ENCODE results near the gene ADAMTSL3.

Gene ADAMTSL3

GRCh38 chr15:83818591-83818990 lies 164.7 kb downstream of the ADAMTSL3 start:
- no peak for DNase-seq (ENCODE audit: low read depth)

- no peak for DNase-seq (ENCODE audit: low read depth)
Measured at GRCh38 chr15:83830381-83830780, 176.5 kb downstream of the ADAMTSL3 start.

- no peak for DNase-seq (ENCODE audit: low read depth)
Measured at GRCh38 chr15:83833569-83833968, 179.6 kb downstream of the ADAMTSL3 start.

GRCh38 chr15:83835479-83835878 lies 181.6 kb downstream of the ADAMTSL3 start:
- no peak for DNase-seq (ENCODE audit: low read depth)

GRCh38 chr15:83837945-83838571 lies 184.1 kb downstream of the ADAMTSL3 start:
- no peak for DNase-seq (ENCODE audit: low read depth)

GRCh38 chr15:83838763-83839162 lies 184.8 kb downstream of the ADAMTSL3 start:
- DNase-seq (ENCODE audit: low read depth): no peak

- no peak for DNase-seq (ENCODE audit: low read depth)
Measured at GRCh38 chr15:83842281-83842680, 188.4 kb downstream of the ADAMTSL3 start.

- no peak for DNase-seq (ENCODE audit: low read depth)
Measured at GRCh38 chr15:83843471-83843871, 189.5 kb downstream of the ADAMTSL3 start.

- DNase-seq (ENCODE audit: low read depth): no peak
Measured at GRCh38 chr15:83844742-83845141, 190.8 kb downstream of the ADAMTSL3 start.

- peak; percentile 20 for DNase-seq (ENCODE audit: low read depth)
Measured at GRCh38 chr15:83845230-83845629, 191.3 kb downstream of the ADAMTSL3 start.

GRCh38 chr15:83846847-83847246 lies 192.9 kb downstream of the ADAMTSL3 start:
- peak; percentile 2 for DNase-seq (ENCODE audit: low read depth)

GRCh38 chr15:83848315-83849050 lies 194.6 kb downstream of the ADAMTSL3 start:
- DNase-seq (ENCODE audit: low read depth): peak; percentile 49

GRCh38 chr15:83850015-83850414 lies 196.1 kb downstream of the ADAMTSL3 start:
- DNase-seq (ENCODE audit: low read depth): no peak

- DNase-seq (ENCODE audit: low read depth): no peak
Measured at GRCh38 chr15:83850501-83851245, 196.8 kb downstream of the ADAMTSL3 start.

- DNase-seq (ENCODE audit: low read depth): no peak
Measured at GRCh38 chr15:83853232-83853631, 199.3 kb downstream of the ADAMTSL3 start.

- DNase-seq (ENCODE audit: low read depth): no peak
Measured at GRCh38 chr15:83854321-83854720, 200.4 kb downstream of the ADAMTSL3 start.

- no peak for DNase-seq (ENCODE audit: low read depth)
Measured at GRCh38 chr15:83854950-83855707, 201.2 kb downstream of the ADAMTSL3 start.

GRCh38 chr15:83855956-83856355 lies 202.0 kb downstream of the ADAMTSL3 start:
- DNase-seq (ENCODE audit: low read depth): no peak

GRCh38 chr15:83858820-83859505 lies 205.0 kb downstream of the ADAMTSL3 start:
- DNase-seq (ENCODE audit: low read depth): no peak

GRCh38 chr15:83866692-83867091 lies 212.8 kb downstream of the ADAMTSL3 start:
- no peak for DNase-seq (ENCODE audit: low read depth)

GRCh38 chr15:83869341-83869740 lies 215.4 kb downstream of the ADAMTSL3 start:
- no peak for DNase-seq (ENCODE audit: low read depth)
